K562 (cell line): ENCODE data around the gene CEACAM20. TPM values are rescaled to one million over a fixed set of nuclear protein-coding genes. Genes with fewer than 3 reads are reported as not detected.

Source experiments
- ATAC-seq: fragments of 200-7000 bp; cut with Tn5 transposase; 3 replicates; pipeline ENCODE4 v1.9.1; 2020; ENCODE audit warnings: moderate library complexity
- BruUV-seq: library from RNA; stranded (reverse); fragments of 400-500 nt; replicated peaks from 2 replicates; lab custom pipeline; 2021; lab: Mats Ljungman, UMichigan
- CTCF ChIA-PET: fragments of 300-600 bp; formaldehyde crosslinking; extraction: SDS; loops from one replicate; lab custom pipeline; 2021; ENCODE audit warnings: low intra/inter-chr PET ratio; lab: Yijun Ruan, JAX
- POLR2A ChIA-PET: fragments of 300-600, 350-650 bp; sonication (Branson Sonifier 250); formaldehyde crosslinking; extraction: SDS; loops from one replicate; lab custom pipeline; 2021; ENCODE audit warnings: antibody characterized with exemption, inconsistent platforms; lab: Yijun Ruan, JAX
- DNase-seq, 4 experiments: peaks; one replicate each; pipeline versions ENCODE4 v3.0.0 to v3.0.0-alpha.2; 2011 to 2018; ENCODE audit warnings: low spot score in 3 of 4, mixed read lengths in 3 of 4; ENCODE audit errors: extremely low read depth in 1 of 4
- FAIRE-seq: peaks from 2 replicates; lab custom pipeline; 2011; peaks lifted over from hg19 to GRCh38; lab: Jason Lieb, UNC
- H2AFZ ChIP-seq: 2 replicates; pipeline ENCODE4 v1.6.0; 2011; ENCODE audit warnings: low read depth, low read length, control low read depth, inconsistent platforms
- H3K27ac ChIP-seq: fragments of 200-600 bp; 3 replicates; pipeline ENCODE4 v1.8.0; 2011; ENCODE audit warnings: low read depth, mild to moderate bottlenecking, control low read depth, inconsistent platforms, low read length, moderate library complexity, mixed read lengths; ENCODE audit errors: extremely low read depth
- H3K27me3 ChIP-seq, 2 experiments: fragments of 300-600 bp in 1 of 2; 2 replicates in 1 of 2; 3 replicates in 1 of 2; pipeline versions ENCODE4 v1.6.0 to v1.8.0; 2011; ENCODE audit warnings: inconsistent platforms in 2 of 2, low read length in 2 of 2, mild to moderate bottlenecking in 1 of 2, mixed read lengths in 1 of 2, moderate library complexity in 1 of 2; ENCODE audit not compliant: control insufficient read depth in 2 of 2, insufficient read depth in 2 of 2
- H3K36me3 ChIP-seq: fragments of 300-600 bp; 3 replicates; pipeline ENCODE4 v1.8.0; 2011; ENCODE audit warnings: mild to moderate bottlenecking, low read length, inconsistent platforms; ENCODE audit not compliant: control insufficient read depth, insufficient read depth
- H3K4me1 ChIP-seq, 2 experiments: fragments of 200-600 bp in 1 of 2; replicated peaks in 1 of 2; 2 replicates in 1 of 2; 3 replicates in 1 of 2; pipeline versions ENCODE4 v1.5.1 to v1.8.0; 2011; ENCODE audit warnings: inconsistent platforms in 2 of 2, low read length in 2 of 2, mild to moderate bottlenecking in 1 of 2, mixed read lengths in 1 of 2, moderate library complexity in 1 of 2; ENCODE audit not compliant: control insufficient read depth in 2 of 2, insufficient read depth in 2 of 2
- H3K4me2 ChIP-seq: 2 replicates; pipeline ENCODE4 v1.6.1; 2011; ENCODE audit warnings: low read length, control low read depth, inconsistent platforms, mixed read lengths; ENCODE audit not compliant: insufficient read depth
- H3K4me3 ChIP-seq: fragments of 200-600 bp; sonication (generic), shearing (Covaris generic); 2 replicates; pipeline ENCODE4 v1.5.1; 2016; ENCODE audit warnings: control low read depth, inconsistent platforms
- H3K79me2 ChIP-seq: fragments of 200-600 bp; 3 replicates; pipeline ENCODE4 v1.8.0; 2011; ENCODE audit warnings: low read length, inconsistent platforms; ENCODE audit not compliant: control insufficient read depth, insufficient read depth
- H3K9ac ChIP-seq, 2 experiments: 2 replicates each; pipeline versions ENCODE4 v1.6.0 to v1.6.1; 2011; ENCODE audit warnings: low read depth in 2 of 2, low read length in 2 of 2, control low read depth in 1 of 2, inconsistent platforms in 1 of 2, mild to moderate bottlenecking in 1 of 2, mixed read lengths in 1 of 2; ENCODE audit not compliant: insufficient read depth in 1 of 2
- H3K9me1 ChIP-seq: one replicate; pipeline ENCODE4 v1.6.0; 2011; ENCODE audit warnings: inconsistent platforms, mild to moderate bottlenecking, low read length, moderate library complexity; ENCODE audit not compliant: control insufficient read depth, insufficient read depth
- H3K9me3 ChIP-seq: replicated peaks from 2 replicates; pipeline ENCODE4 v1.5.1; 2011; ENCODE audit warnings: low read depth, low read length, inconsistent platforms; ENCODE audit not compliant: control insufficient read depth, insufficient read depth
- H4K20me1 ChIP-seq: replicated peaks from 2 replicates; pipeline ENCODE4 v1.6.1; 2011; ENCODE audit warnings: low read length, inconsistent platforms, mixed read lengths; ENCODE audit not compliant: control insufficient read depth, insufficient read depth
- CC2D1A ChIP-seq: fragments of 450-650 bp; IDR thresholded peaks from 2 replicates; pipeline ENCODE4 v1.6.1; 2017; ENCODE audit warnings: mild to moderate bottlenecking
- CEBPB ChIP-seq: fragments of 450-650 bp; IDR thresholded peaks from 2 replicates; pipeline ENCODE4 v1.6.1; 2016; ENCODE audit warnings: missing genetic modification characterization, missing compliant biosample characterization
- CEBPG ChIP-seq, 3 experiments: fragments of 200-800 bp in 1 of 3; sonication (Bioruptor generic) in 1 of 3; sonication (generic) in 1 of 3; formaldehyde crosslinking in 1 of 3; IDR thresholded peaks in 2 of 3; conservative IDR thresholded peaks in 1 of 3; 2 replicates each; pipeline versions ENCODE4 v1.6.1 to v1.8.0; 2016 to 2022; ENCODE audit warnings: missing compliant biosample characterization in 2 of 3, missing genetic modification characterization in 2 of 3, mild to moderate bottlenecking in 1 of 3, missing genetic modification reagents in 1 of 3
- CTBP1 ChIP-seq: fragments of 450-650 bp; IDR thresholded peaks from 2 replicates; pipeline ENCODE4 v1.6.1; 2016; ENCODE audit warnings: borderline replicate concordance
- CTCF ChIP-seq, 3 experiments: IDR thresholded peaks in 2 of 3; conservative IDR thresholded peaks in 1 of 3; 2 replicates each; pipeline ENCODE4 v1.5.1; 2011 to 2012; ENCODE audit warnings: low read length in 3 of 3, mild to moderate bottlenecking in 3 of 3, control low read depth in 2 of 3, improper control_type of control experiment in 1 of 3, inconsistent platforms in 1 of 3, low read depth in 1 of 3, mixed read lengths in 1 of 3, moderate library complexity in 1 of 3; ENCODE audit not compliant: insufficient read depth in 2 of 3
- HLTF ChIP-seq: fragments of 450-650 bp; IDR thresholded peaks from 2 replicates; pipeline ENCODE4 v1.6.1; 2016
- KLF13 ChIP-seq: fragments of 450-650 bp; IDR thresholded peaks from 2 replicates; pipeline ENCODE4 v1.6.1; 2016; ENCODE audit warnings: missing genetic modification characterization, low read depth, mild to moderate bottlenecking, missing compliant biosample characterization, moderate library complexity, borderline replicate concordance
- POLR2AphosphoS5 ChIP-seq: IDR thresholded peaks from 2 replicates; pipeline ENCODE4 v1.6.1; 2011; ENCODE audit warnings: mild to moderate bottlenecking, low read depth, low read length, moderate library complexity; ENCODE audit not compliant: control insufficient read depth, insufficient read depth
- PTBP1 ChIP-seq: fragments of 200-400 bp; formaldehyde crosslinking; IDR thresholded peaks from 2 replicates; pipeline ENCODE4 v1.6.1; 2017; ENCODE audit warnings: low read depth, low read length
- RAD21 ChIP-seq, 2 experiments: fragments of 250-450 bp in 1 of 2; fragments of 450-650 bp in 1 of 2; sonication (Bioruptor Pico) in 1 of 2; formaldehyde crosslinking in 1 of 2; IDR thresholded peaks in 1 of 2; conservative IDR thresholded peaks in 1 of 2; 2 replicates each; pipeline versions ENCODE4 v1.4.0 to v1.8.0; 2020 to 2022; ENCODE audit warnings: mild to moderate bottlenecking in 2 of 2, moderate library complexity in 1 of 2
- SMC3 ChIP-seq: conservative IDR thresholded peaks from 2 replicates; pipeline ENCODE4 v1.6.1; 2011; ENCODE audit warnings: low read depth, low read length, improper control_type of control experiment; ENCODE audit not compliant: insufficient read depth
- TBL1XR1 ChIP-seq, 2 experiments: IDR thresholded peaks; 2 replicates each; pipeline ENCODE4 v1.6.1; 2012; ENCODE audit warnings: improper control_type of control experiment in 2 of 2, low read length in 2 of 2, mild to moderate bottlenecking in 1 of 2
- ZFP36 ChIP-seq: fragments of 150-350 bp; IDR thresholded peaks from 2 replicates; pipeline ENCODE4 v1.6.1; 2018; ENCODE audit warnings: low read length, low read depth; ENCODE audit not compliant: partially characterized antibody
- WGBS: fragments of 100-300 bp; shearing (Covaris generic); methylation state at CpG from one replicate; pipeline ENCODE4 v1.1.6; 2016; ENCODE audit warnings: low coverage, mixed read lengths; ENCODE audit not compliant: insufficient coverage; ENCODE audit errors: missing lambda C conversion rate; 5-methylcytosine and 5-hydroxymethylcytosine counted together
- in situ Hi-C: fragments of 300-500 bp; cut with MboI; formaldehyde crosslinking; loops from 4 replicates; pipeline ENCODE4 v1.15.0; 2018; ENCODE audit warnings: inconsistent platforms, mixed read lengths
- intact Hi-C: fragments of 100-400 bp; cut with micrococcal nuclease; formaldehyde crosslinking; loops from 2 replicates; pipeline ENCODE4 v1.14.2; 2022
- polyA plus RNA-seq, 8 experiments: library from polyadenylated mRNA; depleted of rRNA in 4 of 8; stranded (reverse) in 5 of 8; unstranded in 3 of 8; fragments of >200 nt; fragmentation: Nextera tagmentation in 2 of 8; fragmentation: Illumina TruSeq in 1 of 8; extraction: Ambion mirVana in 2 of 8; extraction: Trizol in 1 of 8; gene quantifications; 2 replicates each; pipeline versions ENCODE4 v1.2.1 to v1.2.3, GENCODE V29; 2011 to 2014; ENCODE audit warnings: inconsistent platforms in 1 of 8, missing spikeins in 1 of 8
- total RNA-seq, 7 experiments: library from RNA; depleted of rRNA in 6 of 7; stranded (reverse); fragments of >200 nt in 6 of 7; fragmentation: Illumina TruSeq in 2 of 7; extraction: Trizol in 2 of 7; gene quantifications; 2 replicates each; pipeline versions ENCODE4 v1.2.1 to v1.2.3, GENCODE V29; 2011 to 2021; ENCODE audit warnings: low replicate concordance in 1 of 7
- TF ChIP-seq, protein P1 (sequence below): IDR thresholded peaks from 2 replicates; pipeline ENCODE4 v1.6.1; 2011; ENCODE audit warnings: borderline replicate concordance, low read depth, mild to moderate bottlenecking, moderate library complexity, low read length; ENCODE audit not compliant: insufficient read depth, poor library complexity, severe bottlenecking

The CEACAM20 gene
- total and polyA plus RNA-seq, 9 of the 15 experiments (the other 6 are each of a cell fraction or from before 2014, with no cell fraction given) = not detected

- no peak overlapping the region for H3K9ac ChIP-seq
- no peaks in the 10 kb centered on the region for H3K27me3 ChIP-seq
- FAIRE-seq (peak; percentile 94), DNase-seq (peak; percentile 41 to 66 (median 48)), ATAC-seq (peak; percentile 94)
- H3K36me3 ChIP-seq = no peaks in the 10 kb centered on the region
- WGBS = 12% methylated on average over 4 of the region's 8 CpGs
- H3K4me1 ChIP-seq = peaks cover 3 to 30% of the 10 kb centered on the region in 2 experiments
- no peaks in the 10 kb centered on the region for H4K20me1 ChIP-seq
- no peak overlapping the region for H3K4me3 ChIP-seq
- H3K9me1 ChIP-seq = no peaks in the 10 kb centered on the region
- in situ Hi-C loops = no loop called here
- ChIA-PET POLR2A (interaction anchor here (0.5 to 1.3 kb wide), 6 partner anchors 13 to 977 kb away, joined by 3 to 8 read pairs (median 3); partner anchors contain the start of gene IGSF23), CTCF (interaction anchor here (0.7 to 2.0 kb wide), 3 partner anchors 78 to 269 kb away, joined by 4 to 14 read pairs (median 10); partner anchors contain the start of gene NECTIN2)
- intact Hi-C loops = loop anchor here (1.0 to 10.0 kb wide), 2 partner anchors 80 to 108 kb away; no protein-coding TSS in a partner anchor
- H3K9me3 ChIP-seq = no peaks in the 10 kb centered on the region
- no peak overlapping the region for H2AFZ ChIP-seq
- H3K4me2 ChIP-seq = no peak overlapping the region
- BruUV-seq = no TSS peak
- no peak overlapping the region for H3K27ac ChIP-seq
- no peaks in the 10 kb centered on the region for H3K79me2 ChIP-seq
- TF ChIP-seq ZFP36 (peak; percentile 51), TBL1XR1 (IDR thresholded peaks at IDR 0.05; ENCODE audit: low read length in 2 of 2) (0 out of 4 replicates have a peak, but pooled peaks of 1 of the 2 experiments have one; percentile 43), HLTF (0 out of 2 replicates have a peak, but pooled peaks have one; percentile 51), KLF13 (tag) (no peak), CC2D1A (0 out of 2 replicates have a peak, but pooled peaks have one; percentile 16), PTBP1 (no peak), POLR2AphosphoS5 (no peak), CTCF (IDR thresholded peaks at IDR 0.05 in 2 of 3, conservative IDR thresholded peaks at IDR 0.05 in 1 of 3; ENCODE audit: insufficient read depth in 2 of 3, low read depth in 1 of 3, low read length in 3 of 3) (peak; percentile 76 to 89 (median 79)), RAD21 (CRISPR knock-in tag; conservative IDR thresholded peaks at IDR 0.05 in 1 of 2, IDR thresholded peaks at IDR 0.05 in 1 of 2) (peak; percentile 64 to 89), CEBPG (CRISPR knock-in tag; IDR thresholded peaks at IDR 0.05) (no peak), CEBPG (tag; conservative IDR thresholded peaks at IDR 0.05 in 1 of 2, IDR thresholded peaks at IDR 0.05 in 1 of 2) (peak in 1 of 2 experiments; percentile 59; a peak in 1 of 4 replicates), CEBPB (tag) (peak; percentile 77), CTBP1 (peak; percentile 71), SMC3 (peak; percentile 65)
- TF ChIP-seq, protein P1, sequence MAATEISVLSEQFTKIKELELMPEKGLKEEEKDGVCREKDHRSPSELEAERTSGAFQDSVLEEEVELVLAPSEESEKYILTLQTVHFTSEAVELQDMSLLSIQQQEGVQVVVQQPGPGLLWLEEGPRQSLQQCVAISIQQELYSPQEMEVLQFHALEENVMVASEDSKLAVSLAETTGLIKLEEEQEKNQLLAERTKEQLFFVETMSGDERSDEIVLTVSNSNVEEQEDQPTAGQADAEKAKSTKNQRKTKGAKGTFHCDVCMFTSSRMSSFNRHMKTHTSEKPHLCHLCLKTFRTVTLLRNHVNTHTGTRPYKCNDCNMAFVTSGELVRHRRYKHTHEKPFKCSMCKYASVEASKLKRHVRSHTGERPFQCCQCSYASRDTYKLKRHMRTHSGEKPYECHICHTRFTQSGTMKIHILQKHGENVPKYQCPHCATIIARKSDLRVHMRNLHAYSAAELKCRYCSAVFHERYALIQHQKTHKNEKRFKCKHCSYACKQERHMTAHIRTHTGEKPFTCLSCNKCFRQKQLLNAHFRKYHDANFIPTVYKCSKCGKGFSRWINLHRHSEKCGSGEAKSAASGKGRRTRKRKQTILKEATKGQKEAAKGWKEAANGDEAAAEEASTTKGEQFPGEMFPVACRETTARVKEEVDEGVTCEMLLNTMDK = peak; percentile 46
Measured at GRCh38 chr19:44576843-44577565, 47.5 kb upstream of the CEACAM20 start.
